Thymus (tissue), 14 donors: ENCODE data around the gene STRIT1. TPM values are rescaled to one million over a fixed set of nuclear protein-coding genes. Genes with fewer than 3 reads are reported as not detected.

ENCODE experiments used
- DNase-seq, 9 donors: peaks; one replicate each; pipeline ENCODE4 v3.0.0-alpha.2; 2013; ENCODE audit warnings: low spot score in 9 of 9, low read depth in 6 of 9, missing footprints in 1 of 9
- H3K27ac ChIP-seq, 2 donors: one replicate each; pipeline ENCODE4 v1.5.1; 2013; ENCODE audit warnings: control low read depth in 1 of 2, low read depth in 1 of 2, low read length in 1 of 2, mild to moderate bottlenecking in 1 of 2, moderate library complexity in 1 of 2
- H3K27me3 ChIP-seq, 2 donors: one replicate each; pipeline ENCODE4 v1.5.1; 2013; ENCODE audit warnings: low read length in 1 of 2; ENCODE audit not compliant: control insufficient read depth in 2 of 2, insufficient read depth in 1 of 2
- H3K36me3 ChIP-seq, 2 donors: one replicate each; pipeline ENCODE4 v1.5.1; 2013; ENCODE audit warnings: low read length in 1 of 2, mild to moderate bottlenecking in 1 of 2, moderate library complexity in 1 of 2; ENCODE audit not compliant: control insufficient read depth in 2 of 2, insufficient read depth in 2 of 2
- H3K4me1 ChIP-seq, 2 donors: one replicate each; pipeline ENCODE4 v1.5.1; 2013; ENCODE audit warnings: low read length in 2 of 2; ENCODE audit not compliant: control insufficient read depth in 2 of 2, insufficient read depth in 2 of 2
- H3K4me3 ChIP-seq, 2 donors: one replicate each; pipeline ENCODE4 v1.5.1; 2013; ENCODE audit warnings: low read length in 2 of 2, control low read depth in 1 of 2, mild to moderate bottlenecking in 1 of 2
- H3K9me3 ChIP-seq, 2 donors: one replicate each; pipeline ENCODE4 v1.5.1; 2013; ENCODE audit warnings: low read length in 1 of 2, mild to moderate bottlenecking in 1 of 2; ENCODE audit not compliant: control insufficient read depth in 2 of 2, insufficient read depth in 1 of 2
- WGBS: extraction: QIAGEN DNeasy Blood & Tissue Kit; methylation state at CpG from one replicate; pipeline ENCODE4 v1.1.7; 2013; 5-methylcytosine and 5-hydroxymethylcytosine counted together
- long read RNA-seq, 10 donors: transcript quantifications; one replicate each; lab custom pipeline, GENCODE V29; 2026
- polyA plus RNA-seq: library from polyadenylated mRNA; stranded (reverse); fragments of 200-250 nt; gene quantifications from one replicate; pipeline ENCODE4 v1.2.3, GENCODE V29; 2013
- total RNA-seq: library from RNA; stranded (reverse); fragments of 120-200 nt; gene quantifications from one replicate; pipeline ENCODE4 v1.2.4, GENCODE V29; 2013
- donor health status: healthy.

STRIT1 gene
- not detected for total RNA-seq
- polyA plus RNA-seq = 0.32 TPM
- long read RNA-seq, donor 1 = 0 reads
- long read RNA-seq, donor 2 = 0 reads
- long read RNA-seq, donor 3 = 0 reads
- long read RNA-seq, donor 4 = 0 reads
- long read RNA-seq, donor 5 = 0 reads
- long read RNA-seq, donor 6 = 0 reads
- long read RNA-seq, donor 7 = 0 reads
- long read RNA-seq, donor 8, partial matches to known transcripts = 0 of 1 reads
- long read RNA-seq, donor 8, other reads (novel, unspliced or antisense) = 0 of 1 reads
- long read RNA-seq, donor 9 = 0 reads
- long read RNA-seq, donor 10 = 0 reads

- Histone ChIP-seq H3K4me1 (no peaks in the 10 kb centered on the region), H3K9me3 (no peaks in the 10 kb centered on the region), H3K36me3 (no peaks in the 10 kb centered on the region), H3K27me3 (no peaks in the 10 kb centered on the region), H3K27ac (no peak within 1 kb of the TSS), H3K4me3 (no peak within 1 kb of the TSS)
- 87% methylated on average over 6 of the region's 6 CpGs for WGBS
- DNase-seq = no peak
Measured at GRCh38 chr3:155293516-155293915, at the start of gene STRIT1. Gene STRIT1, minus strand, starts transcription at chr3:155293683.

- Histone ChIP-seq H3K9me3 (no peaks in the 10 kb centered on the region), H3K27me3 (no peaks in the 10 kb centered on the region), H3K36me3 (no peaks in the 10 kb centered on the region), H3K27ac (no peak overlapping the region), H3K4me3 (no peak overlapping the region), H3K4me1 (no peaks in the 10 kb centered on the region)
- no peak for DNase-seq
- WGBS = 96% methylated on average over 3 of the region's 3 CpGs
Measured at GRCh38 chr3:155342344-155342743, 48.9 kb upstream of the STRIT1 start.

GRCh38 chr3:155339052-155339451 lies 45.6 kb upstream of the STRIT1 start:
- H3K4me1 ChIP-seq = peaks cover 0 to 2% of the 10 kb centered on the region in 2 donors
- no peak overlapping the region for H3K27ac ChIP-seq
- H3K27me3 ChIP-seq = no peaks in the 10 kb centered on the region
- no peaks in the 10 kb centered on the region for H3K36me3 ChIP-seq
- H3K4me3 ChIP-seq = no peak overlapping the region
- DNase-seq = no peak
- no peaks in the 10 kb centered on the region for H3K9me3 ChIP-seq

GRCh38 chr3:155335724-155336354 lies 42.4 kb upstream of the STRIT1 start:
- Histone ChIP-seq H3K27ac (no peak overlapping the region), H3K9me3 (no peaks in the 10 kb centered on the region), H3K27me3 (no peaks in the 10 kb centered on the region), H3K4me3 (no peak overlapping the region), H3K36me3 (no peaks in the 10 kb centered on the region), H3K4me1 (peaks cover 0 to 2% of the 10 kb centered on the region in 2 donors)
- DNase-seq = no peak
- 85% methylated on average over 3 of the region's 3 CpGs for WGBS

- H3K36me3 ChIP-seq = no peaks in the 10 kb centered on the region
- no peak overlapping the region for H3K27ac ChIP-seq
- no peak overlapping the region for H3K4me3 ChIP-seq
- no peaks in the 10 kb centered on the region for H3K27me3 ChIP-seq
- WGBS = 18% methylated on average over 6 of the region's 6 CpGs
- DNase-seq = peak in 3 of 9 donors; percentile 4 to 53 (median 30)
- peaks cover 0 to 2% of the 10 kb centered on the region in 2 donors for H3K4me1 ChIP-seq
- H3K9me3 ChIP-seq = no peaks in the 10 kb centered on the region
Measured at GRCh38 chr3:155334914-155335723, 41.6 kb upstream of the STRIT1 start.

GRCh38 chr3:155334215-155334913 lies 40.9 kb upstream of the STRIT1 start:
- H3K27me3 ChIP-seq = no peaks in the 10 kb centered on the region
- H3K4me1 ChIP-seq = peaks cover 0 to 2% of the 10 kb centered on the region in 2 donors
- no peaks in the 10 kb centered on the region for H3K36me3 ChIP-seq
- H3K9me3 ChIP-seq = no peaks in the 10 kb centered on the region
- H3K4me3 ChIP-seq = no peak overlapping the region
- no peak for DNase-seq
- WGBS = 14% methylated on average over 3 of the region's 3 CpGs
- no peak overlapping the region for H3K27ac ChIP-seq

GRCh38 chr3:155332716-155333115 lies 39.2 kb upstream of the STRIT1 start:
- 84% methylated on average over 4 of the region's 4 CpGs for WGBS
- no peak for DNase-seq
- H3K36me3 ChIP-seq = no peaks in the 10 kb centered on the region
- H3K27ac ChIP-seq = no peak overlapping the region
- no peak overlapping the region for H3K4me3 ChIP-seq
- peaks cover 0 to 2% of the 10 kb centered on the region in 2 donors for H3K4me1 ChIP-seq
- no peaks in the 10 kb centered on the region for H3K27me3 ChIP-seq
- H3K9me3 ChIP-seq = no peaks in the 10 kb centered on the region

GRCh38 chr3:155331078-155331477 lies 37.6 kb upstream of the STRIT1 start:
- Histone ChIP-seq H3K27me3 (no peaks in the 10 kb centered on the region), H3K4me3 (no peak overlapping the region), H3K27ac (no peak overlapping the region), H3K9me3 (no peaks in the 10 kb centered on the region), H3K4me1 (peaks cover 0 to 2% of the 10 kb centered on the region in 2 donors), H3K36me3 (no peaks in the 10 kb centered on the region)
- 94% methylated on average over 2 of the region's 2 CpGs for WGBS
- DNase-seq = no peak
